CD8-positive, alpha-beta memory T cell (primary cell): ENCODE results near the gene GNAO1. TPM values are rescaled to one million over a fixed set of nuclear protein-coding genes. Genes with fewer than 3 reads are reported as not detected.

Experiments
- CTCF ChIA-PET: fragments of 350-600 bp; sonication (Branson Sonifier 250); formaldehyde crosslinking; loops from one replicate; lab custom pipeline; 2021; ENCODE audit warnings: antibody characterized with exemption; lab: Charles Lee
- POLR2A ChIA-PET: fragments of 350-600 bp; sonication (Branson Sonifier 250); formaldehyde crosslinking; loops from one replicate; lab custom pipeline; 2021; ENCODE audit warnings: antibody characterized with exemption; lab: Charles Lee
- DNase-seq, 5 donors: peaks; one replicate each; pipeline versions ENCODE4 v3.0.0 to v3.0.0-alpha.2; 2020 to 2022; ENCODE audit warnings: mixed read lengths in 1 of 5
- H3K27ac ChIP-seq: one replicate; pipeline ENCODE4 v1.7.0; 2013; ENCODE audit warnings: low read depth, mild to moderate bottlenecking, low read length, moderate library complexity
- H3K27me3 ChIP-seq: 2 replicates; pipeline ENCODE4 v1.7.0; 2013; ENCODE audit warnings: low read length, mild to moderate bottlenecking; ENCODE audit not compliant: insufficient read depth, poor library complexity, severe bottlenecking
- H3K36me3 ChIP-seq: 2 replicates; pipeline ENCODE4 v1.7.0; 2013; ENCODE audit warnings: mild to moderate bottlenecking, low read length, moderate library complexity; ENCODE audit not compliant: insufficient read depth
- H3K4me1 ChIP-seq: 2 replicates; pipeline ENCODE4 v1.7.0; 2013; ENCODE audit warnings: mild to moderate bottlenecking, low read length, moderate library complexity; ENCODE audit not compliant: insufficient read depth
- H3K4me3 ChIP-seq: 2 replicates; pipeline ENCODE4 v1.7.0; 2013; ENCODE audit warnings: mild to moderate bottlenecking, low read length
- H3K9me3 ChIP-seq: 2 replicates; pipeline ENCODE4 v1.7.0; 2013; ENCODE audit warnings: mild to moderate bottlenecking, low read length
- H3K27ac Mint-ChIP-seq, 8 donors: one replicate each; pipeline ENCODE4 v1.8.0; 2020 to 2021; ENCODE audit warnings: mixed read lengths in 8 of 8, mild to moderate bottlenecking in 6 of 8, inconsistent platforms in 3 of 8, moderate library complexity in 3 of 8
- H3K27me3 Mint-ChIP-seq, 2 donors: one replicate each; pipeline ENCODE4 v1.8.0; 2020 to 2021; ENCODE audit warnings: mixed read lengths in 2 of 2, mild to moderate bottlenecking in 1 of 2, moderate library complexity in 1 of 2
- H3K36me3 Mint-ChIP-seq, 3 donors: one replicate each; pipeline ENCODE4 v1.8.0; 2020 to 2021; ENCODE audit warnings: mixed read lengths in 3 of 3, inconsistent platforms in 1 of 3, mild to moderate bottlenecking in 1 of 3
- H3K4me1 Mint-ChIP-seq, 3 donors: one replicate each; pipeline ENCODE4 v1.8.0; 2020 to 2021; ENCODE audit warnings: mixed read lengths in 3 of 3, inconsistent platforms in 1 of 3, mild to moderate bottlenecking in 1 of 3
- H3K4me3 Mint-ChIP-seq, 7 donors: one replicate each; pipeline ENCODE4 v1.8.0; 2020 to 2021; ENCODE audit warnings: mixed read lengths in 7 of 7, mild to moderate bottlenecking in 6 of 7, moderate library complexity in 4 of 7, inconsistent platforms in 2 of 7
- H3K9me3 Mint-ChIP-seq, 5 donors: one replicate each; pipeline ENCODE4 v1.8.0; 2020 to 2022; ENCODE audit warnings: mixed read lengths in 5 of 5, mild to moderate bottlenecking in 3 of 5, moderate library complexity in 2 of 5, inconsistent platforms in 1 of 5
- polyA plus RNA-seq: library from polyadenylated mRNA; unstranded; fragments of 300-500 nt; fragmentation: Illumina TruSeq; gene quantifications from one replicate; pipeline ENCODE4 v1.2.3, GENCODE V29; 2021
- total RNA-seq, 2 experiments: library from RNA; stranded (reverse); gene quantifications; one replicate each; pipeline ENCODE4 v1.2.3, GENCODE V29; 2021

GNAO1 gene
- total and polyA plus RNA-seq, 3 experiments from 2014 or later = 0.86 to 2.5 (median 2.5) TPM

GRCh38 chr16:56339431-56340195 lies 148.3 kb downstream of the GNAO1 start:
- H3K4me3 ChIP-seq = no peak overlapping the region
- CTCF ChIA-PET = no interaction called here
- H3K4me1 ChIP-seq = no peaks in the 10 kb centered on the region
- no peaks in the 10 kb centered on the region for H3K9me3 Mint-ChIP-seq
- H3K9me3 ChIP-seq = no peaks in the 10 kb centered on the region
- H3K27me3 ChIP-seq = no peaks in the 10 kb centered on the region
- no peak overlapping the region for H3K4me3 Mint-ChIP-seq
- POLR2A ChIA-PET = no interaction called here
- H3K27me3 Mint-ChIP-seq = no peaks in the 10 kb centered on the region
- H3K36me3 Mint-ChIP-seq = peaks cover 0 to 8% (median 7%) of the 10 kb centered on the region in 3 donors
- H3K36me3 ChIP-seq = no peaks in the 10 kb centered on the region
- no peak overlapping the region for H3K27ac Mint-ChIP-seq
- no peaks in the 10 kb centered on the region for H3K4me1 Mint-ChIP-seq
- H3K27ac ChIP-seq = no peak overlapping the region
- no peak for DNase-seq

GRCh38 chr16:56340416-56340815 lies 149.1 kb downstream of the GNAO1 start:
- H3K27ac ChIP-seq = no peak overlapping the region
- Mint-ChIP-seq H3K27ac (peak overlapping the region in 1 of 8 donors; percentile 89), H3K27me3 (no peaks in the 10 kb centered on the region), H3K36me3 (peaks cover 0 to 8% (median 7%) of the 10 kb centered on the region in 3 donors), H3K9me3 (no peaks in the 10 kb centered on the region), H3K4me3 (no peak overlapping the region), H3K4me1 (no peaks in the 10 kb centered on the region)
- ChIA-PET POLR2A (no interaction called here), CTCF (no interaction called here)
- no peak for DNase-seq
- H3K9me3 ChIP-seq = no peaks in the 10 kb centered on the region
- H3K36me3 ChIP-seq = no peaks in the 10 kb centered on the region
- H3K27me3 ChIP-seq = no peaks in the 10 kb centered on the region
- no peaks in the 10 kb centered on the region for H3K4me1 ChIP-seq
- no peak overlapping the region for H3K4me3 ChIP-seq

- Mint-ChIP-seq H3K27ac (peak overlapping the region in 1 of 8 donors; percentile 89), H3K27me3 (peaks cover 0 to under 1% of the 10 kb centered on the region in 2 donors), H3K4me1 (no peaks in the 10 kb centered on the region), H3K9me3 (no peaks in the 10 kb centered on the region), H3K36me3 (peaks cover 0 to 8% (median 7%) of the 10 kb centered on the region in 3 donors), H3K4me3 (no peak overlapping the region)
- Histone ChIP-seq H3K9me3 (no peaks in the 10 kb centered on the region), H3K4me1 (no peaks in the 10 kb centered on the region), H3K4me3 (no peak overlapping the region), H3K27ac (no peak overlapping the region), H3K36me3 (no peaks in the 10 kb centered on the region), H3K27me3 (no peaks in the 10 kb centered on the region)
- POLR2A ChIA-PET = no interaction called here
- CTCF ChIA-PET = interaction anchor here (1.1 to 2.7 kb wide), 2 partner anchors 15 to 396 kb away, joined by 3 to 11 read pairs; no protein-coding TSS in a partner anchor
- no peak for DNase-seq
Observed at GRCh38 chr16:56340864-56341365, 149.6 kb downstream of the GNAO1 start.

GRCh38 chr16:56341656-56342399 lies 150.5 kb downstream of the GNAO1 start:
- H3K9me3 ChIP-seq = no peaks in the 10 kb centered on the region
- Mint-ChIP-seq H3K4me3 (no peak overlapping the region), H3K9me3 (no peaks in the 10 kb centered on the region), H3K27me3 (peaks cover 0 to 3% of the 10 kb centered on the region in 2 donors), H3K27ac (no peak overlapping the region), H3K36me3 (peaks cover 0 to 8% (median 7%) of the 10 kb centered on the region in 3 donors), H3K4me1 (no peaks in the 10 kb centered on the region)
- ChIA-PET POLR2A (no interaction called here), CTCF (interaction anchor here (1.1 to 2.7 kb wide), 2 partner anchors 14 to 397 kb away, joined by 3 to 11 read pairs; no protein-coding TSS in a partner anchor)
- no peak overlapping the region for H3K27ac ChIP-seq
- no peaks in the 10 kb centered on the region for H3K27me3 ChIP-seq
- H3K36me3 ChIP-seq = no peaks in the 10 kb centered on the region
- no peak overlapping the region for H3K4me3 ChIP-seq
- no peaks in the 10 kb centered on the region for H3K4me1 ChIP-seq
- no peak for DNase-seq

- no peak overlapping the region for H3K27ac Mint-ChIP-seq
- ChIA-PET CTCF (interaction anchor here (1.6 kb wide), 1 partner anchor 12 kb away, joined by 5 read pairs; no protein-coding TSS in a partner anchor), POLR2A (no interaction called here)
- no peaks in the 10 kb centered on the region for H3K4me1 Mint-ChIP-seq
- H3K27me3 ChIP-seq = no peaks in the 10 kb centered on the region
- DNase-seq = no peak
- H3K4me3 ChIP-seq = no peak overlapping the region
- no peak overlapping the region for H3K27ac ChIP-seq
- no peaks in the 10 kb centered on the region for H3K4me1 ChIP-seq
- H3K9me3 Mint-ChIP-seq = no peaks in the 10 kb centered on the region
- H3K9me3 ChIP-seq = no peaks in the 10 kb centered on the region
- H3K36me3 Mint-ChIP-seq = peaks cover 0 to 8% (median 7%) of the 10 kb centered on the region in 3 donors
- no peaks in the 10 kb centered on the region for H3K36me3 ChIP-seq
- no peak overlapping the region for H3K4me3 Mint-ChIP-seq
- H3K27me3 Mint-ChIP-seq = peaks cover 0 to 3% of the 10 kb centered on the region in 2 donors
Observed at GRCh38 chr16:56343661-56344517, 152.6 kb downstream of the GNAO1 start.

GRCh38 chr16:56344518-56345405 lies 153.5 kb downstream of the GNAO1 start:
- ChIA-PET CTCF (interaction anchor here (1.6 kb wide), 1 partner anchor 11 kb away, joined by 5 read pairs; no protein-coding TSS in a partner anchor), POLR2A (no interaction called here)
- Mint-ChIP-seq H3K27me3 (peaks cover 0 to 3% of the 10 kb centered on the region in 2 donors), H3K36me3 (peaks cover 0 to 8% (median 7%) of the 10 kb centered on the region in 3 donors), H3K9me3 (no peaks in the 10 kb centered on the region), H3K4me1 (no peaks in the 10 kb centered on the region), H3K27ac (no peak overlapping the region), H3K4me3 (no peak overlapping the region)
- H3K4me1 ChIP-seq = no peaks in the 10 kb centered on the region
- H3K9me3 ChIP-seq = no peaks in the 10 kb centered on the region
- no peak overlapping the region for H3K27ac ChIP-seq
- no peak for DNase-seq
- no peaks in the 10 kb centered on the region for H3K36me3 ChIP-seq
- H3K27me3 ChIP-seq = no peaks in the 10 kb centered on the region
- no peak overlapping the region for H3K4me3 ChIP-seq
